Testis (tissue), 3 donors: ENCODE results near the gene PTP4A2. TPM values are rescaled to one million over a fixed set of nuclear protein-coding genes. Genes with fewer than 3 reads are reported as not detected.

ENCODE experiments used
- DNase-seq: peaks from one replicate; pipeline ENCODE4 v3.0.0-alpha.2; 2019
- H3K27ac ChIP-seq, 2 donors: fragments of 200-600 bp; sonication (generic); one replicate each; pipeline ENCODE4 v1.5.1; 2019
- H3K27me3 ChIP-seq: fragments of 200-600 bp; sonication (generic); one replicate; pipeline ENCODE4 v1.5.1; 2019
- H3K36me3 ChIP-seq: fragments of 200-600 bp; sonication (generic); one replicate; pipeline ENCODE4 v1.5.1; 2017; ENCODE audit warnings: low read depth; ENCODE audit errors: missing control alignments
- H3K4me1 ChIP-seq: fragments of 200-600 bp; sonication (generic); one replicate; pipeline ENCODE4 v1.5.1; 2019
- H3K4me3 ChIP-seq, 2 donors: fragments of 200-600 bp; sonication (generic); one replicate each; pipeline ENCODE4 v1.5.1; 2017 to 2019
- H3K9me3 ChIP-seq: fragments of 200-600 bp; sonication (generic); one replicate; pipeline ENCODE4 v1.5.1; 2017
- POLR2A ChIP-seq: fragments of 450-650 bp; IDR thresholded peaks from one replicate; pipeline ENCODE4 v1.6.1; 2017; ENCODE audit warnings: antibody characterized with exemption, mild to moderate bottlenecking, moderate library complexity
- WGBS, 2 donors: methylation state at CpG; one replicate each; pipeline ENCODE4 v1.1.5; 2018; 5-methylcytosine and 5-hydroxymethylcytosine counted together
- intact Hi-C: fragments of 100-400 bp; cut with DNase I; formaldehyde crosslinking; loops from one replicate; pipeline ENCODE4 v1.15.1; 2023; ENCODE audit warnings: low total_unique reads
- polyA plus RNA-seq: library from polyadenylated mRNA; stranded (reverse); fragments of 350-450 nt; fragmentation: Illumina TruSeq; extraction: RNeasy Lipid Tissue Mini Kit (QIAGEN cat#74804); gene quantifications from one replicate; pipeline ENCODE4 v1.2.3, GENCODE V29; 2014; ENCODE audit warnings: low read depth, low replicate concordance; ENCODE audit not compliant: insufficient read depth
- total RNA-seq, 2 donors: library from RNA; depleted of rRNA; stranded (reverse); fragments of >200 nt; gene quantifications; one replicate each; pipeline ENCODE4 v1.2.3, GENCODE V29; 2016
- TF ChIP-seq, protein P1 (sequence below), 3 experiments: fragments of 450-650 bp in 2 of 3; fragments of 200-600 bp in 1 of 3; sonication (generic) in 1 of 3; IDR thresholded peaks; one replicate each; pipeline ENCODE4 v1.5.1; 2016 to 2019; ENCODE audit warnings: antibody characterized with exemption in 3 of 3, mild to moderate bottlenecking in 2 of 3, moderate library complexity in 1 of 3

PTP4A2 gene
- total and polyA plus RNA-seq, 3 donors from 2014 or later: 137 to 305 (median 189) TPM

DNA sequence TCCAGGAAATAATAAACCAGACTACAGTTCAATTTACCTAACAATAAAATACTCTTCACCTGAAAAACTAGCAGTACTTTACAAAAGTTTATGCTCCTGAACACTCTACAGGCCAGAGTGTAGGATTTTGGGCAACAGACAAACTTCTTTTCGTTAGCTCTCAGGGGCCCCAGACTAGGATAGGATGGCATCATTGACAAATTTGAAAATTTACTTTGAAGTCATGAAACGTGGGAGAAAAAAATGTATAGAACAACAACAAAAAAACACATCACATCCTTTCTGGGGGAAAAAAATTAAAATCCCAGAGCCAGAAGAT lies 1.2 kb downstream of the PTP4A2 start:
- H3K27me3 ChIP-seq: no peaks in the 10 kb centered on the region
- peaks cover 44% of the 10 kb centered on the region for H3K4me1 ChIP-seq
- no peaks in the 10 kb centered on the region for H3K36me3 ChIP-seq
- TF ChIP-seq, protein P1, sequence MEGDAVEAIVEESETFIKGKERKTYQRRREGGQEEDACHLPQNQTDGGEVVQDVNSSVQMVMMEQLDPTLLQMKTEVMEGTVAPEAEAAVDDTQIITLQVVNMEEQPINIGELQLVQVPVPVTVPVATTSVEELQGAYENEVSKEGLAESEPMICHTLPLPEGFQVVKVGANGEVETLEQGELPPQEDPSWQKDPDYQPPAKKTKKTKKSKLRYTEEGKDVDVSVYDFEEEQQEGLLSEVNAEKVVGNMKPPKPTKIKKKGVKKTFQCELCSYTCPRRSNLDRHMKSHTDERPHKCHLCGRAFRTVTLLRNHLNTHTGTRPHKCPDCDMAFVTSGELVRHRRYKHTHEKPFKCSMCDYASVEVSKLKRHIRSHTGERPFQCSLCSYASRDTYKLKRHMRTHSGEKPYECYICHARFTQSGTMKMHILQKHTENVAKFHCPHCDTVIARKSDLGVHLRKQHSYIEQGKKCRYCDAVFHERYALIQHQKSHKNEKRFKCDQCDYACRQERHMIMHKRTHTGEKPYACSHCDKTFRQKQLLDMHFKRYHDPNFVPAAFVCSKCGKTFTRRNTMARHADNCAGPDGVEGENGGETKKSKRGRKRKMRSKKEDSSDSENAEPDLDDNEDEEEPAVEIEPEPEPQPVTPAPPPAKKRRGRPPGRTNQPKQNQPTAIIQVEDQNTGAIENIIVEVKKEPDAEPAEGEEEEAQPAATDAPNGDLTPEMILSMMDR (IDR thresholded peaks at IDR 0.05): no peak
- no peak for TF ChIP-seq POLR2A
- intact Hi-C loops: no loop called here
- 0 to 5% methylated on average over 2 of the region's 2 CpGs for WGBS, 2 donors
- peak overlapping the region; percentile 93 to 96 for H3K27ac ChIP-seq
- H3K9me3 ChIP-seq: no peaks in the 10 kb centered on the region
- H3K4me3 ChIP-seq: peak overlapping the region; percentile 89 to 91
- DNase-seq: no peak

DNA sequence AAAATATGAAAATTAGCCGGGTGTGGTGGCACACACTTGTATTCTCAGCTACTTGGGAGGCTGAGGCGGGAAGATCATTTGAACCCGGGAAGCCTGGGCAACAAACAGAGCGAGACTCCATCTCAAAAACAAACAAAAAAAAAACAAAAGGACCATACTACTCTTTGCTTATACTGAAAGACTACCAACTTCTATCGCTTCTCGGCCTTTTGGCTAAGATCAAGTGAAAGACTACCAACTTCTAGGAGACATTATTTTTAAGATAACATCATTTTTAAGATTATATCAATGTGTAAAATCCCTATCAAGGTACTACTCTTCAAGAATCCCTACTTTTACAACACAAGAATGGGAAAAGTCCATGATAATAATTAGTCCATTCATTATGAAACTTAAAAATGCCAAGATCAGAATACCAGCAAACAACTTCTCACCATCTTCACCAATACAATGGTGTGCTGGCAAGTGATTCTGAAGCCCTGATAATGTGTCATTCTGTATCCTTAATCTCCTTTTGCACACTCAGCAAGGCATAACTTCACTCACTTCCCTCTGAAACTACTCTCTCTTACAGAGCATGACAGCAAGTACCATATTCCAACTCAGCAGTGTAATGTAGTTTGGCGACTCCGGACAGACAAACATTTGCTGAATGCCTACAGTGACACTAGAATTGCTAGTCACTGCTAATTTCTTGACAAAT lies 1.7 kb downstream of the PTP4A2 start:
- no peak for DNase-seq
- H3K27me3 ChIP-seq: no peaks in the 10 kb centered on the region
- H3K9me3 ChIP-seq: no peaks in the 10 kb centered on the region
- H3K4me1 ChIP-seq: peaks cover 49% of the 10 kb centered on the region
- peak overlapping the region; percentile 93 to 96 for H3K27ac ChIP-seq
- TF ChIP-seq, protein P1 (IDR thresholded peaks at IDR 0.05): no peak
- no peak for TF ChIP-seq POLR2A
- WGBS, 2 donors: 62 to 66% methylated on average over 8 of the region's 8 CpGs
- intact Hi-C loops: no loop called here
- peak overlapping the region; percentile 89 to 91 for H3K4me3 ChIP-seq
- no peaks in the 10 kb centered on the region for H3K36me3 ChIP-seq

DNA sequence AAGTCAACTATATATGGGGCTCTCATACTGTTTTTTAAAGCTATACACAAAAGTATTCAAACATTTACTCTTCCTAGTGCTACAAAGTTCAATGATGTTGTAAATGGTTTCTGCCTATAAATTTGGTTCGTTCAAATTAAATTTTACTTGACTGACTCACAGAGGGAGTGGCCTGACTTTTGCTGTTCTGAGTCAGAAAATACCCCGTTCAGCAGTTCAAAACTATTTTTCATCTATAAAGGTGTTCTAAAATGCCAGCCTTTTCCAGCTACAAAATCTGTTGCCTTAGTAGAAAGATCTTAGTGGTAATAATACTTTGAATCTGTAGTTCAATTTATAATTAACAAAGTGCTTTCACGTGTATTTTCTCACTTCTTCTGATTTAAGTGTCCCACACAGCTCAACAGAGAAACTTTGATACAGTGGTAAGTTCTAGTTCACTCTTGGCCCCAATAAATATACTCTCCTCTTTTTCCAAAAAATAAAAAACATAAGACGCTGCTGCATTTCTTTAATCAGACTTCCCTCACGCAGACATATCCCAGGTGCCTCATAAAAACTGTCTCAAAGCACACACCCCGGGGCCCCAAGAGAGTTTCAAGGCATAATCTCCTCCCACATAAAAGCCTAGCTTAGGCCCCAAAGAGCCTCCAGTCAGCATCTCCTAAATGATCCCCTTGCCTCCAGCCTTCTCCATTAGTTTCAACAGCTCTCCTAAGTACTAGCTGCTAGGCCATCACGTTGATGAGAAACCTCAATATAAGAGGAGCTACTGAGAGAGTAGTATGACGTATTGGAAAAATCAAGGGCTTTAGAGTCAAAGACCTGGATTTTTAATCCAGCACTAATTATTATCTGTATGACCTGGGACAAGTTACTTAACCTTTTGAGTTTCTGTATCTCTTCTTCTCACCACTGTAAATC lies 3.2 kb downstream of the PTP4A2 start:
- Histone ChIP-seq H3K4me3 (no peak overlapping the region), H3K9me3 (no peaks in the 10 kb centered on the region), H3K27me3 (no peaks in the 10 kb centered on the region), H3K27ac (peak overlapping the region; percentile 31 to 55), H3K4me1 (peaks cover 52% of the 10 kb centered on the region), H3K36me3 (no peaks in the 10 kb centered on the region)
- 24 to 32% methylated on average over 8 of the region's 8 CpGs for WGBS, 2 donors
- no peak for DNase-seq
- TF ChIP-seq POLR2A: no peak
- TF ChIP-seq, protein P1 (IDR thresholded peaks at IDR 0.05): no peak
- intact Hi-C loops: no loop called here

DNA sequence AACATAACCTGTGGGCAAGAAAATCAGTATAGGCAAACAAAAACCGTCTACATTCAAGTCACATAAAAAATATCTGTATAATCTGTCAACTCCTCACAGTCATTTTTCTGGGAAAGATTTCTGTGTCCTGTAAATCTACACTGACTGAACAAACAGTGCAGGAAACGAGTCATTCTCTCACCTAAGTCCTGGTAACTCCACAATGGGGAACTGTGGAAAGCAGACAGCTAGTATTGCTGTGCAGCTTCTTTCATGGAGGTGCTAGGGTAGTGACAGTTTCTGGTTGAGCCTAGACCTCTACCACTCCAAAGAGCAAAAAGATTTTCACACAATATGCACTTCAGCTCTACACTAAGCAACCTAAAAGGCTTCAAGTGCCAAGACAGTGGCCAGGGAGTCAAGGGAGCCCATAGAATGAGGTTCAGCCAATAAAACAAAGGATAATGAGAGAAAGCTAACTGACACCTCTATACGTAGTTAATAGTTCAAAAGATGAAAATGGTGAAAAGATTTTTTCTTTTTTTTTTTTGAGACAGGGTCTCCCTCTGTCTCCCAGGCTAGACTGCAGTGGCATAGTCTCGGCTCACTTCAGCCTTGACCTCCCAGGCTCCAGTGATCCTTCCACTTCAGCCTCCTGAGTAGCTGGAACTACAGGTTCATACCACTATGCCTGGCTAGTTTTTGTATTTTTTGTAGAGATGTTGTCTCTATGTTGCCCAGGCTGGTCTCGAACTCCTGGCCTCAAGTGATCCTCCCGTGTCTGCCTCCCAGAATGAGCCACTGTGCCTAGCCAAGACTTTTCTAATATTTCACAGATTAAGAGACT lies 5.5 kb downstream of the PTP4A2 start:
- Histone ChIP-seq H3K36me3 (no peaks in the 10 kb centered on the region), H3K27me3 (no peaks in the 10 kb centered on the region), H3K4me1 (peaks cover 48% of the 10 kb centered on the region), H3K4me3 (no peak overlapping the region), H3K9me3 (no peaks in the 10 kb centered on the region), H3K27ac (peak overlapping the region in 1 of 2 donors; percentile 7)
- intact Hi-C loops: no loop called here
- no peak for TF ChIP-seq POLR2A
- TF ChIP-seq, protein P1 (IDR thresholded peaks at IDR 0.05): no peak
- 57 to 61% methylated on average over 6 of the region's 6 CpGs for WGBS, 2 donors
- DNase-seq: no peak
